BJ (cell line): Measurements from ENCODE around the gene BCL3. TPM values are rescaled to one million over a fixed set of nuclear protein-coding genes. Genes with fewer than 3 reads are reported as not detected.

ENCODE experiments used
- CTCF ChIA-PET: fragments of 350-600 bp; formaldehyde crosslinking; extraction: SDS; loops from one replicate; lab custom pipeline; 2021; ENCODE audit warnings: antibody characterized with exemption, inconsistent platforms; lab: Yijun Ruan, JAX
- POLR2A ChIA-PET: fragments of 300-600 bp; sonication (Branson Sonifier 250); formaldehyde crosslinking; extraction: SDS; loops from one replicate; lab custom pipeline; 2021; ENCODE audit warnings: antibody characterized with exemption; lab: Charles Lee
- DNase-seq: peaks from one replicate; pipeline ENCODE4 v3.0.0-alpha.2; 2011; ENCODE audit warnings: low read depth
- H3K27me3 ChIP-seq: 2 replicates; pipeline ENCODE4 v1.6.0; 2011; ENCODE audit warnings: low read length; ENCODE audit not compliant: control insufficient read depth, insufficient read depth
- H3K36me3 ChIP-seq: 2 replicates; pipeline ENCODE4 v1.5.1; 2011; ENCODE audit warnings: low read length; ENCODE audit not compliant: control insufficient read depth, insufficient read depth
- H3K4me3 ChIP-seq: 2 replicates; pipeline ENCODE4 v1.5.1; 2011; ENCODE audit warnings: low read depth, mild to moderate bottlenecking, control low read depth, low read length
- polyA plus RNA-seq: library from polyadenylated mRNA; depleted of rRNA; stranded (reverse); fragments of >200 nt; gene quantifications from 2 replicates; pipeline ENCODE4 v1.2.3, GENCODE V29; 2011; rRNA removed
- small RNA-seq: library from RNA; depleted of rRNA; stranded (forward); fragments of <200 nt; gene quantifications from one replicate; pipeline ENCODE3, GENCODE V24; 2012; ENCODE audit warnings: low replicate concordance, low read depth; ENCODE audit not compliant: insufficient read length
- TF ChIP-seq, protein P1 (sequence below): IDR thresholded peaks from 2 replicates; pipeline ENCODE4 v1.5.1; 2011; ENCODE audit warnings: low read depth, mild to moderate bottlenecking, control low read depth, inconsistent platforms, low read length, moderate library complexity; ENCODE audit not compliant: insufficient read depth

BCL3 gene
- polyA plus RNA-seq, 1 experiment, result 9.1 TPM

DNA sequence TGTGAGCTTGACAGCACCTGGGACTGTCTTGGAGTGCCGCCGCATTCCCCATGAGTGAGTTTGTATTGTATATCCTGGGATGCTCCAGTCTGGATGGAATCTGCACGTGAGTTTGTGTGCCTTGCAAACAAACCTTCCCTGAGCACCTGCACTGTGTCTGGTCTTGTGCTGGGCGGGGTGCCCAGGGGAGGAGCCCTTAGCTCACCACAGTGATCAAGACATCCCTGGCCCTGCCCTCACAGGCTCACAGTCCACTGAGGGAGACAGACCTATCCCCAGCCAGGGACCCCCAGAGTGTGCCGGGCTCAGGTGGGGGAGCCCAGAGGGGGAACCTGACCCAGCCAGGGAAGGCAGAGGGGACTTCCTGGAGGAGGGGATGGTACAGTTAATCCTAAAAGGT, 58.7 kb downstream of the BCL3 start:
- H3K36me3 ChIP-seq, result no peaks in the 10 kb centered on the region; the same call in 1 of the 2 replicates
- ChIA-PET CTCF (interaction anchor here (0.6 to 4.5 kb wide), 13 partner anchors 8 to 159 kb away, joined by 3 to 27 read pairs (median 6); partner anchors contain the start of gene NECTIN2), POLR2A (no interaction called here)
- no peak for DNase-seq
- no peak overlapping the region for H3K4me3 ChIP-seq
- H3K27me3 ChIP-seq, result peaks cover 3% of the 10 kb centered on the region; the same call in 1 of the 2 replicates
- TF ChIP-seq, protein P1, sequence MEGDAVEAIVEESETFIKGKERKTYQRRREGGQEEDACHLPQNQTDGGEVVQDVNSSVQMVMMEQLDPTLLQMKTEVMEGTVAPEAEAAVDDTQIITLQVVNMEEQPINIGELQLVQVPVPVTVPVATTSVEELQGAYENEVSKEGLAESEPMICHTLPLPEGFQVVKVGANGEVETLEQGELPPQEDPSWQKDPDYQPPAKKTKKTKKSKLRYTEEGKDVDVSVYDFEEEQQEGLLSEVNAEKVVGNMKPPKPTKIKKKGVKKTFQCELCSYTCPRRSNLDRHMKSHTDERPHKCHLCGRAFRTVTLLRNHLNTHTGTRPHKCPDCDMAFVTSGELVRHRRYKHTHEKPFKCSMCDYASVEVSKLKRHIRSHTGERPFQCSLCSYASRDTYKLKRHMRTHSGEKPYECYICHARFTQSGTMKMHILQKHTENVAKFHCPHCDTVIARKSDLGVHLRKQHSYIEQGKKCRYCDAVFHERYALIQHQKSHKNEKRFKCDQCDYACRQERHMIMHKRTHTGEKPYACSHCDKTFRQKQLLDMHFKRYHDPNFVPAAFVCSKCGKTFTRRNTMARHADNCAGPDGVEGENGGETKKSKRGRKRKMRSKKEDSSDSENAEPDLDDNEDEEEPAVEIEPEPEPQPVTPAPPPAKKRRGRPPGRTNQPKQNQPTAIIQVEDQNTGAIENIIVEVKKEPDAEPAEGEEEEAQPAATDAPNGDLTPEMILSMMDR, result no peak

DNA sequence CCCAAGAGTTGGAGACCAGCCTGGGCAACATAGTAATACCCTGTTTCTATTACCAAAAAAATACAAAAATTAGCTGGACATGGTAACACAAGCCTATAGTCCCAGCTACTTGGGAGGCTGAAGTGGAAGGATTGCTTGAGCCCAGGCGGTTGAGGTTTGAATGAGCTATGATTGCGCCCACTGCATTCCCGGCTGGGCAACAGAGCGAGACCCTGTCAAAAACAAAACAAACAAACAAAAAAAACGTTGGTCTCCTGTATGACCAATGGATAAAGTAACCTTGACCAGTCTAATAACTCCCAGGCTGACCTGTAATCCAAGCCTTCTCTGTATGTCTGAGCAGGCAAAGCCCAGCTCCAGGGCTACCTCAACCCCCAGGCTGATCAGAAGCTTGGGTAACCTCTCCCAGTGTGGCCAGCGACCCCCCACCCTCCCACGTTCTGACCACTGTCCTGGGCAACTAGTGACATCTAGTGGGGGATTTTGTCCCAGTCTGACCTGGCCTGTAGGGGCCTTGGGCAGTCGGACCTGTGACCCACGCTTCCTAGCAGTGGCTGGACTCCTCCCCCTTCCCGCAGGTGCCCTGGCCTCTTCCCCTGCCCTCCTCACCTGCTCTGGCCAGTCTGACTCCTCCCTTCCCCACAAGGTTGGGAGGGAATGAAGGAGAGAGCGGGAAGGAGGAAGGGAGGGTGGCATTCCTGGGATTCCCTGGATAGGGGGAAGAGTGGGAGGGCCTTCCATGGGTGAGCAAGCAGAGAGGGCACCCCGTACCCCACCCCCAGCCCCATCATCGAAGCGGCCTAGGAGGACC, 59.3 kb downstream of the BCL3 start:
- TF ChIP-seq, protein P1, result peak; percentile 60
- Histone ChIP-seq H3K27me3 (peaks cover 3% of the 10 kb centered on the region; the same call in 1 of the 2 replicates), H3K36me3 (no peaks in the 10 kb centered on the region; the same call in 1 of the 2 replicates), H3K4me3 (no peak overlapping the region)
- POLR2A ChIA-PET, result interaction anchor here (0.5 kb wide), 1 partner anchor 804 kb away, joined by 3 read pairs; no protein-coding TSS in a partner anchor
- DNase-seq, result no peak
- CTCF ChIA-PET, result interaction anchor here (0.7 to 4.5 kb wide), 13 partner anchors 9 to 160 kb away, joined by 3 to 27 read pairs (median 7); partner anchors contain the start of gene NECTIN2

DNA sequence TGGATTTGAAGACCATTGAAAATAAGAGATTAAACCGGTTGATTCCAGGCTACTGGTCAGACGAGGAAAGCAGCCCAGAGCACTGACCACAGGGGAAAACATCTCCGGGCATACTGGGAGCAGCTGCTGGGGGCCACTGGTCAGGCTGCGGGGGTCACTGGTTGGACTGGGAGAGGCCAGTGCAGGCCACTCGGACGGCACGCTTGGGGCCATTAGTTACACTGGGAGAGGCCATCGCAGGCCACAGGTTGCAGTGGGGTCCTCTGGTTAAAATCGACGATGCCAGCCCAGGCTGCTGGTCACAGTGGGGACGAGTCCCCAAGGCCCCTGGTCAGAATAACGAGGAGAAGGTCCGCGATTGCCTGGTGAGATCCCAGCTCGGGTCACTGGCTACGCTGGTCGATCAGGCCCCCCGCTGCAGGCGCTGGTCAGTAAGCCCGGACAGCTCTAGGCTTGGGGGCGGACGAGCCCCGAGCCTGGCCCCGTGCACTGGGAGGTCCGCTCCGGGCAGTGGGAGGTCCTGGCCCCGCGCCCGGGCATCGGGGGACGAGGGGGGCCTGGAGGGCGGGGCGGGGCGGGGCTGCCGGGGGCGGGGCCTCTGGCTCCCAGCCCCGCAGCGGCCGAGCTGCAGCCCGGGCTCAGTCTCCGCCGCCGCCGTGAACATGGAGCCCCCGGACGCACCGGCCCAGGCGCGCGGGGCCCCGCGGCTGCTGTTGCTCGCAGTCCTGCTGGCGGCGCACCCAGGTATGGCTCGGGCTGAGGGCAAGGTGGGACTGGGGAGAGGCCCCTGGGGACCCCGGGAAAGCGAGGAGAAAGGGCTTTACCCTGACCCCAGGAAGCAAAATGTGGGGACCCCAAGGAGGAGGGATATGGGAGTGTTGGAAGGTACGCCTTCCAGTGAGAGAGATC, 60.2 kb downstream of the BCL3 start, which contains the start of gene BCAM:
Gene BCAM, plus strand, starts transcription at position 641 of the 909 bp plus-strand sequence. Its CDS starts 22 bp downstream, at position 663.
- Histone ChIP-seq H3K27me3 (peaks cover 3% of the 10 kb centered on the region; the same call in 1 of the 2 replicates), H3K36me3 (peaks cover 3% of the 10 kb centered on the region), H3K4me3 (peak within 1 kb of the TSS; percentile 66)
- CTCF ChIA-PET, result interaction anchor here (0.6 to 4.5 kb wide), 14 partner anchors 10 to 240 kb away, joined by 3 to 27 read pairs (median 4); no protein-coding TSS in a partner anchor
- TF ChIP-seq, protein P1, result no peak
- DNase-seq, result no peak
- POLR2A ChIA-PET, result interaction anchor here (0.5 kb wide), 1 partner anchor 805 kb away, joined by 3 read pairs; no protein-coding TSS in a partner anchor

Small RNAs within 50 kb of the gene (small RNA-seq; reads per million reads assigned to genes)
- gene RF00156 (not detected), gene RF00285 (not detected)

Other genes starting within 250 kb of the BCL3 start
- 0.80 and 1.2 TPM in 2 replicates for gene ZNF180, start 248.2 kb upstream of the BCL3 start, polyA plus RNA-seq
- gene CEACAM20, start 219.0 kb upstream of the BCL3 start, polyA plus RNA-seq, result not detected in 2 replicates
- gene IGSF23, start 135.1 kb upstream of the BCL3 start, polyA plus RNA-seq, result 0.21 and 0.51 TPM in 2 replicates
- 84.4 and 129 TPM in 2 replicates for gene PVR, start 104.8 kb upstream of the BCL3 start, polyA plus RNA-seq
- 6.1 and 8.9 TPM in 2 replicates for gene CEACAM19, start 77.2 kb upstream of the BCL3 start, polyA plus RNA-seq
- gene CEACAM16, start 49.6 kb upstream of the BCL3 start, polyA plus RNA-seq, result not detected in 2 replicates
- gene CBLC, start 29.2 kb downstream of the BCL3 start, polyA plus RNA-seq, result not detected in 2 replicates
- gene BCAM, start 60.4 kb downstream of the BCL3 start, polyA plus RNA-seq, result 4.7 and 8.9 TPM in 2 replicates
- 80.6 and 107 TPM in 2 replicates for gene NECTIN2, start 97.6 kb downstream of the BCL3 start, polyA plus RNA-seq
- gene TOMM40, start 142.5 kb downstream of the BCL3 start, polyA plus RNA-seq, result 27.7 and 46.8 TPM in 2 replicates
- 2.8 and 3.6 TPM in 2 replicates for gene APOE, start 157.1 kb downstream of the BCL3 start, polyA plus RNA-seq
- 3.8 and 4.9 TPM in 2 replicates for gene APOC1, start 165.9 kb downstream of the BCL3 start, polyA plus RNA-seq
- not detected in 2 replicates for gene APOC4, start 193.5 kb downstream of the BCL3 start, polyA plus RNA-seq
- not detected in 2 replicates for gene APOC2, start 197.3 kb downstream of the BCL3 start, polyA plus RNA-seq
- 65.2 and 127 TPM in 2 replicates for gene CLPTM1, start 206.7 kb downstream of the BCL3 start, polyA plus RNA-seq